Duodenal mucosa (tissue), 2 donors: ENCODE measurements around the gene TTLL10.
"Not testable (repeated sequence)": the region's sequence is repeated elsewhere in the genome, so short reads cannot be mapped to it uniquely, and the experiment has no call there.

Experiments used
- H3K27ac ChIP-seq: one replicate; pipeline ENCODE4 v1.7.0; 2013; ENCODE audit warnings: low read depth, low read length
- H3K27me3 ChIP-seq, 2 donors: one replicate each; pipeline ENCODE4 v1.7.0; 2013; ENCODE audit warnings: low read length in 2 of 2, control low read depth in 1 of 2; ENCODE audit not compliant: insufficient read depth in 2 of 2, control insufficient read depth in 1 of 2
- H3K36me3 ChIP-seq, 2 donors: one replicate each; pipeline ENCODE4 v1.7.0; 2013; ENCODE audit warnings: low read length in 2 of 2, control low read depth in 1 of 2; ENCODE audit not compliant: insufficient read depth in 2 of 2, control insufficient read depth in 1 of 2
- H3K4me1 ChIP-seq, 2 donors: one replicate each; pipeline ENCODE4 v1.7.0; 2013; ENCODE audit warnings: low read length in 2 of 2, control low read depth in 1 of 2; ENCODE audit not compliant: insufficient read depth in 2 of 2, control insufficient read depth in 1 of 2
- H3K4me3 ChIP-seq, 2 donors: one replicate each; pipeline ENCODE4 v1.7.0; 2013; ENCODE audit warnings: low read length in 2 of 2, low read depth in 1 of 2
- H3K9ac ChIP-seq, 2 donors: one replicate each; pipeline ENCODE4 v1.7.0; 2013; ENCODE audit warnings: low read length in 2 of 2, low read depth in 1 of 2
- H3K9me3 ChIP-seq, 2 donors: one replicate each; pipeline ENCODE4 v1.7.0; 2013; ENCODE audit warnings: low read length in 2 of 2, control low read depth in 1 of 2; ENCODE audit not compliant: control insufficient read depth in 1 of 2

Gene TTLL10

DNA sequence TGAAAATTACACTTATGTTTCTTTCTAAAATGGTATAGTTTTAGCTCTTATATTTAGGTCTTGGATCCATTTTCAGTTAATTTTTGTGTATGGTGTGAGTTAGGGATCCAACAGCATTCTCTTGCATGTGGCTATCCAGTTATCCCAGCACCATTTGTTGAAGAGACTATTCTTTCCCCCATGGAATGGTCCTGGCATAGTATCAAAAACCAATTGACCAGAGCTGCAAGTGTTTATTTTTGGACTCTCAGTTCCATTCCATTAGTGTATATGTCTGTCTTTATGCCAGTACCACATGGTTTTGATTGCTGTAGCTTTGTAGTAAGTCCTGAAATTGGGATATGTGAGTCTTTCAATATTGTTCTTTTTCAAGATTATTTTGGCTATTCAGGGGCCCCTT, 14.3 kb downstream of the TTLL10 start:
- H3K36me3 ChIP-seq, result no peaks in the 10 kb centered on the region
- no peaks in the 10 kb centered on the region for H3K9me3 ChIP-seq
- H3K27ac ChIP-seq, result no peak overlapping the region
- no peaks in the 10 kb centered on the region for H3K4me1 ChIP-seq
- no peaks in the 10 kb centered on the region for H3K27me3 ChIP-seq
- no peak overlapping the region for H3K4me3 ChIP-seq
- no peak overlapping the region for H3K9ac ChIP-seq

DNA sequence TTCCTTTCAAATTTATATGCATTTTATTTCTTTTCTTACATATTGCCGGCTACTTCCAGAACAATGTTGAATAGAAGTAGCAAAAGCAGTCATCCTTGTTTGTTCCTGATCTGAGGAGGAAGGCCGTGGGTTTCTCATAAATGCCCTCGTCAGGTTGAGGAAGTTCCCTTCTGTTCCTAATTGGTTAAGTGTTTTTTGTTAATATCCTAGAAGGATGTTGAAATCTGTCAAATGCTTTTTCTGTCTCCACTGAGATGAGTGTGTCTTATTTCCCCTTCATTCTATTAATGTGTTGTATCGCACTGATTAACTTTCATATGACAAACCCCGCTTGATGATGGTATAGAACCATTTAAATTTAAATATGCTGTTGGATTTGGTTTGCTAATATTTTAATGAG, 15.4 kb downstream of the TTLL10 start:
- no peaks in the 10 kb centered on the region for H3K9me3 ChIP-seq
- H3K4me3 ChIP-seq, result no peak overlapping the region
- H3K36me3 ChIP-seq, result no peaks in the 10 kb centered on the region
- no peaks in the 10 kb centered on the region for H3K4me1 ChIP-seq
- no peak overlapping the region for H3K27ac ChIP-seq
- H3K9ac ChIP-seq, result no peak overlapping the region
- no peaks in the 10 kb centered on the region for H3K27me3 ChIP-seq

DNA sequence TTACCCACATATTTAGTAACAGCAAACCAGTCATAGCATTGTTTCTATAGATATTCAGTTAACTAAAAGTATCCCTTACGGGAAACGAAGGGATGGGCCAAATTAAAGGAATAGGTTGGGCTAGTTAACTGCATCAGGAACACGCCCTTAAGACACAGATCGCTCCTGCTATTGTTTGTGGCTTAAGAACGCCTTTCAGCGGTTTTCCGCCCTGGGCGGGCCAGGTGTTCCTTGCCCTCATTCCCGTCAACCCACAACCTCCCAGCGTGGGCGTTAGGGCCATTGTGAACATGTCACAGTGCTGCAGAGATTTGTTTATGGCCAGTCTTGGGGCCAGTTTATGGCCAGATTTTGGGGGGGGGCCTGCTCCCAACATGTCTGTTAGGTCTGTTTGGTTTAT, 18.1 kb downstream of the TTLL10 start:
- Histone ChIP-seq H3K27me3 (no peaks in the 10 kb centered on the region), H3K36me3 (no peaks in the 10 kb centered on the region), H3K9ac (no peak overlapping the region), H3K4me3 (no peak overlapping the region), H3K27ac (no peak overlapping the region), H3K9me3 (peaks cover 0 to 5% of the 10 kb centered on the region in 2 donors), H3K4me1 (no peaks in the 10 kb centered on the region)

DNA sequence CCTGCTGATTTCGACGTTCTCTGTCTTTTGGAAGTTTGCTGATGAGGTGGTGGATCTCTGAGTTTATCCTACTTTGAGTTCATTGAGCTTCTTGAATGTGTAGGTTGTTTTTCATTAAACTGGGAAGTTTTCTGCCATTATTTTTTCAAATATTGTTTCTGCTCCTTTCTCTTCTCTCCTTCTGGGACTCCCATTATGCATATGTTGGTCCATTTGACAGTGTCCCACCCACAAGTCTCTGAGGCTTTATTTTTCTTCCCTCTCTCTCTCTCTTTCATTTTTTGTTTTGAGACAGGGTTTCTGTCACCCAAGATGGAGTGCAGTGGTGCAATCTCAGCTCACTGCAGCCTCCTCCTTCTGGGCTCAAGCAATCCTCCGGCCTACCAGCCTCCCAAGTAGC, 21.0 kb downstream of the TTLL10 start:
- Histone ChIP-seq H3K4me3 (no peak overlapping the region), H3K9me3 (peaks cover 0 to 5% of the 10 kb centered on the region in 2 donors), H3K9ac (no peak overlapping the region), H3K4me1 (no peaks in the 10 kb centered on the region), H3K27me3 (peaks cover 0 to 4% of the 10 kb centered on the region in 2 donors), H3K27ac (no peak overlapping the region), H3K36me3 (no peaks in the 10 kb centered on the region)

DNA sequence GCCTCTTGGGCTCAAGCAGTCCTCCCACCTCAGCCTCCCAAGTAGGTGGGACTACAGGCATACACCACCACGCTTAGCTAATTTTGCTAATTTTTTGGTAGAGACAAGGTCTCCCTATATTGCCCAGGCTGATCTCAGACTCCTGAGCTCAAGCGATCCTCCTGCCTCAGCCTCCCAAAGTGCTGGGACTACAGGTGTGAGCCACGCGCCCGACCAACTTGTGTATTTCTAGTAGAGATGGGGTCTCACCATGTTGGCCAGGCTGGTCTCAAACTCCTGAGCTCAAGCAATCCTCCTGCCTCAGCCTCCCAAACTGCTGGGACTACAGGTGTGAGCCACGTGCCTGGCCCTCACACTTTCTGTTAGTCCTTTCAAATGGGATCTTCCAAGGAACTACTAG, 22.0 kb downstream of the TTLL10 start:
- not testable (repeated sequence) for H3K9ac ChIP-seq, H3K4me3 ChIP-seq, H3K27me3 ChIP-seq, H3K27ac ChIP-seq, H3K9me3 ChIP-seq, H3K4me1 ChIP-seq, H3K36me3 ChIP-seq

DNA sequence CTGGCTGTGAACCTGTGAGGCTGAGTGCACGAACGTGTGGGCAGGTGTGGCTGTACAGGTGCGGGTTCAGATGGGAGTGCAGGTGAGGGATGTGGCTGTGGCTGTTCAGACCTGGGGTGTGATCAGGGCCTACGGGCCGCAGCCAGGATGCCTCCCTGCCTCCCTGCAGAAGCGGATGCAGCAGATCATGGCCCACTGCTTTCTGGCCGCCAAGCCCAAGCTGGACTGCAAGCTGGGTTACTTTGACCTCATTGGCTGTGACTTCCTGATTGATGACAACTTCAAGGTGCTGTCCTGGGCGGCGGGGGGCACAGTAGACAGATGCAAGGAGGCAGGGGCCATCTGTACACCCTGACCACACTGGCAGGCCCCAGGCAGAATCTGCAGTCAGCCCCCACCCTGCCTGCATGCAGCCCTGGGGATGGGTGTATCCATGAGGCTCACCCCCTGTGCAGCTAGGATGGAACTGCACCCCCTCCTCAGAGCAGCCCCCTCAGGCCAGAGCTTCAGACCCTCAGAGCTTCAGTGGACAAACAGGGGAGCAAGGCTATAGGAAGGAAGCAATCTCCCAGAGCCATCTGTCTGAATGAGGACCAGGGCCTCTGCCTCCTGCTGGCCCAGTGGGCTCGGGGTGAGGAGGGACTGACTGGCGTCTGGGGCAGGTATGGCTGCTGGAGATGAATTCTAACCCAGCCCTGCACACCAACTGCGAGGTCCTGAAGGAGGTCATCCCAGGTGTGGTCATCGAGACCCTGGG, 22.9 kb downstream of the TTLL10 start:
- no peak overlapping the region for H3K27ac ChIP-seq

DNA sequence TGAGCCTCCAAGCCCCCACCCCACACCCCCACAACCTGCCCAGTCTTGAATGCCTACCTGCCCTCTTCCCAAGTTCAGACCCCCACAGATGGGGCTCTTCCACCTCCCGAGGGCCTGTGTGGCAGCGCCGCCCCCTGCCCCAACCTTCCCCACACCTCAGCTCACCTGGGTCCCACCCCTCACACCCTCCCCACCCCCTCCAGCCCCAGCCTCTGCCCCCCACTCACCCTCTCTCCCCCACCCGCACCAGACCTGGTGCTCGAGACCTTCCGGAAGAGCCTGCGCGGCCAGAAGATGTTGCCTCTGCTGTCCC, 23.5 kb downstream of the TTLL10 start:
- Histone ChIP-seq H3K27me3 (peaks cover 4 to 9% of the 10 kb centered on the region in 2 donors), H3K27ac (no peak overlapping the region)

More for the DNA sequence above, 22.9 kb downstream of the TTLL10 start:
- peaks cover 0 to 5% of the 10 kb centered on the region in 2 donors for H3K9me3 ChIP-seq
- peaks cover 4 to 9% of the 10 kb centered on the region in 2 donors for H3K27me3 ChIP-seq
- H3K4me3 ChIP-seq, result no peak overlapping the region
- H3K36me3 ChIP-seq, result no peaks in the 10 kb centered on the region
- no peak overlapping the region for H3K9ac ChIP-seq
- no peaks in the 10 kb centered on the region for H3K4me1 ChIP-seq

DNA sequence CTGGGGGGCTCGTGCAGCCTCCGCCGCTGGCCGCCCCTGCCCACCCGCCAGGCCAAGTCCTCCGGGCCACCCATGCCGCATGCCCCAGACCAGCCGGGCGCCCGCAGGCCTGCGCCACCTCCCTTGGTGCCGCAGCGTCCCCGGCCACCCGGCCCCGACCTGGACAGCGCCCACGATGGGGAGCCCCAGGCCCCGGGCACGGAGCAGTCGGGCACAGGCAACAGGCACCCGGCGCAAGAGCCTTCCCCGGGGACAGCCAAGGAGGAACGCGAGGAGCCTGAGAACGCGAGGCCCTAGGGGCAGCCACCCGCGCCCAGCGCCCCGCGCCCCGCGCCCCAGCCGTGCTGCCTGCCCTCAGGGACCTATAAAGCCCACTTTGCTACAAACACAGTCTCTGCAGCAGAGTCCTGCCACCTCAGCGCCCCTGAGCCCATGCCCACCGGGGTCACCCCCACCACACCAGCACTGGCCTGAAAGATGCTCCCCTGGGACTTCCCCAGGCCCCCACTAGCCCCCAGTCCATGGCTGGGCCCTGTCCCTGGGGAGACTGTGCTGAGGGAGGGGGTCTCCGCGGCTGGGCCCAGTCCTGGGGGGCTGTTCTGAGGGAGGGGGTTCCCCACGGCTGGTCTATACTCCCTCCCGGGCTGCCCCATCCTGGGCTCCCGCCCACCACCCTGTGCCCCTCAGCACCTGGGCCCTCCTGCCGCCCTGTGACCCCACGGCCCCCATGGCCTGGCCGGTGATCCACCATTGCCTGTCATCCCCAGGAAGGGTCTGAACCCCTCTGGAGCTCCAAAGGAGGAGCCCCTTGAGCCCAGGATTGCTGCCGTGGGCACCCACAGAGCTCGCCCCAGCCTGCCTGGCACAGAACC, 24.1 kb downstream of the TTLL10 start:
- Histone ChIP-seq H3K27me3 (peaks cover 4 to 9% of the 10 kb centered on the region in 2 donors), H3K27ac (no peak overlapping the region), H3K4me3 (no peak overlapping the region), H3K36me3 (no peaks in the 10 kb centered on the region), H3K4me1 (no peaks in the 10 kb centered on the region), H3K9me3 (peaks cover 0 to 5% of the 10 kb centered on the region in 2 donors), H3K9ac (no peak overlapping the region)

More for the DNA sequence above, 23.5 kb downstream of the TTLL10 start:
- no peak overlapping the region for H3K9ac ChIP-seq
- no peak overlapping the region for H3K4me3 ChIP-seq
- H3K36me3 ChIP-seq, result no peaks in the 10 kb centered on the region
- H3K4me1 ChIP-seq, result no peaks in the 10 kb centered on the region
- peaks cover 0 to 5% of the 10 kb centered on the region in 2 donors for H3K9me3 ChIP-seq

DNA sequence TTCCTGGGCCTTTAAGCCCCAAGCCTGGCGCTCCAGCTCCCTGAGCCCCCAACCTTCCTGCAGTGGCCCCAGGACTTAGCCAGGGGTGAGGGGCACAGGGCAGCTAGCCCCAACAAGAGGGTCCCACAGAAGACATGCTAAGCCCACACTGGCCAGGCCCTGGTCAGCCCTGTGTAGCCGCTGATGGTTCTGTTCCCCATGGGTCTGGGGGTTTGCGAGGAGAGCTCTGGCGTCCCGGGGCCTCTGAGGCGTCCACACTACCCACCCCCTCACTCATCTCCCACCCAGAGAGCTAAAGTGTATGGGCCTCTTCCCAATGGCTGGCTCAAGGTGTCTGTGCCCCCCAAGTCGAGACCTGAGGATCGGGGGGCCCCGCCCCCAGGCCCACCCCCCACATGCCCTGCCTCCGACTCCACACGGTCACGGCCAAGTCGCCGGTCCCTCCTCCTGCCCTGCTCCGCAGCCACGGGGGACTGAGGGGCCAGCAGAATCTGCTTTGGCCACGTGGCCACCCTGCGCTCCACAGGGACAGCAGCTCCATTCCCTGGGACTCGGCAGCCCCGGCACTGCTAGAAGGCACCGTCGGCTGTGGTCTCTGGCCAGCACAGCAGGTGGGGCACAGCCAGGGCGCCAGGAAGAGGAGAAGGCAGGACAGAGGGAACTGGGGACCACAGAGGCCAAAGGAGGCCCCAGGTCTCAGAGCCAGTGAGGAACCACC, 24.9 kb downstream of the TTLL10 start:
- Histone ChIP-seq H3K9me3 (peaks cover 0 to 5% of the 10 kb centered on the region in 2 donors), H3K27me3 (peaks cover 4 to 9% of the 10 kb centered on the region in 2 donors)

More for the DNA sequence above, 24.9 kb downstream of the TTLL10 start:
- Histone ChIP-seq H3K36me3 (no peaks in the 10 kb centered on the region), H3K27ac (no peak overlapping the region), H3K4me3 (no peak overlapping the region), H3K9ac (no peak overlapping the region), H3K4me1 (no peaks in the 10 kb centered on the region)
